HEK293 (cell line): ENCODE measurements around the gene CMKLR1.

Source experiments
- CTCF ChIA-PET: fragments of 350-600 bp; formaldehyde crosslinking; extraction: SDS; loops from one replicate; lab custom pipeline; 2021; ENCODE audit warnings: antibody characterized with exemption; lab: Yijun Ruan, JAX
- POLR2A ChIA-PET: fragments of 300-600 bp; formaldehyde crosslinking; extraction: SDS; loops from one replicate; lab custom pipeline; 2020; ENCODE audit warnings: antibody characterized with exemption, inconsistent platforms; lab: Yijun Ruan, JAX
- H3K27ac ChIP-seq: fragments of 200-500 bp; sonication (Bioruptor generic); 2 replicates; pipeline ENCODE4 v1.5.1; 2014; ENCODE audit warnings: low read depth, low read length, control low read depth, inconsistent platforms; ENCODE audit errors: extremely low read depth
- H3K36me3 ChIP-seq, 2 experiments: fragments of 200-500 bp in 1 of 2; sonication (Bioruptor generic) in 1 of 2; 1 replicate in 1 of 2; 2 replicates in 1 of 2; pipeline ENCODE4 v1.5.1; 2014 to 2017; ENCODE audit warnings: inconsistent platforms in 2 of 2, low read length in 2 of 2; ENCODE audit not compliant: control insufficient read depth in 2 of 2, insufficient read depth in 1 of 2
- H3K4me1 ChIP-seq: fragments of 200-500 bp; sonication (Bioruptor generic); 2 replicates; pipeline ENCODE4 v1.5.1; 2014; ENCODE audit warnings: mild to moderate bottlenecking, low read length, inconsistent platforms; ENCODE audit not compliant: control insufficient read depth, insufficient read depth
- H3K4me3 ChIP-seq: 2 replicates; pipeline ENCODE4 v1.5.1; 2011; ENCODE audit warnings: low read depth, mild to moderate bottlenecking, control low read depth, low read length, moderate library complexity
- H3K9me3 ChIP-seq: fragments of 200-500 bp; sonication (Bioruptor generic); 2 replicates; pipeline ENCODE4 v1.5.1; 2014; ENCODE audit warnings: low read depth, low read length, inconsistent platforms; ENCODE audit not compliant: control insufficient read depth, insufficient read depth
- EGR2 ChIP-seq: fragments of 450-650 bp; formaldehyde crosslinking; IDR thresholded peaks from 2 replicates; pipeline ENCODE4 v1.5.1; 2016; ENCODE audit warnings: low read depth, missing biosample characterization, missing genetic modification characterization
- SALL2 ChIP-seq: fragments of 450-650 bp; formaldehyde crosslinking; IDR thresholded peaks from 2 replicates; pipeline ENCODE4 v1.5.0; 2017; ENCODE audit warnings: missing biosample characterization, mild to moderate bottlenecking, missing genetic modification characterization, borderline replicate concordance
- TCF7L2 ChIP-seq: IDR thresholded peaks from 2 replicates; pipeline ENCODE4 v1.6.1; 2011; ENCODE audit warnings: low read depth, mild to moderate bottlenecking, inconsistent platforms, low read length, moderate library complexity, borderline replicate concordance
- YY1 ChIP-seq: fragments of 450-650 bp; formaldehyde crosslinking; IDR thresholded peaks from 2 replicates; pipeline ENCODE4 v1.5.1; 2018; ENCODE audit warnings: missing biosample characterization, missing genetic modification characterization
- ZFP41 ChIP-seq: fragments of 450-650 bp; formaldehyde crosslinking; IDR thresholded peaks from 2 replicates; pipeline ENCODE4 v1.5.1; 2016; ENCODE audit warnings: missing biosample characterization, missing genetic modification characterization, borderline replicate concordance
- ZNF10 ChIP-seq: fragments of 450-650 bp; formaldehyde crosslinking; IDR thresholded peaks from 2 replicates; pipeline ENCODE4 v1.5.1; 2017; ENCODE audit warnings: missing biosample characterization, missing genetic modification characterization
- ZNF140 ChIP-seq: fragments of 450-650 bp; formaldehyde crosslinking; IDR thresholded peaks from 2 replicates; pipeline ENCODE4 v1.5.1; 2016; ENCODE audit warnings: missing biosample characterization, missing genetic modification characterization
- ZNF155 ChIP-seq: fragments of 450-650 bp; formaldehyde crosslinking; IDR thresholded peaks from 2 replicates; pipeline ENCODE4 v1.5.1; 2016; ENCODE audit warnings: missing biosample characterization, missing genetic modification characterization
- ZNF175 ChIP-seq: fragments of 450-650 bp; formaldehyde crosslinking; IDR thresholded peaks from 2 replicates; pipeline ENCODE4 v1.5.1; 2016; ENCODE audit warnings: missing biosample characterization, missing genetic modification characterization
- ZNF266 ChIP-seq: fragments of 450-650 bp; formaldehyde crosslinking; IDR thresholded peaks from 2 replicates; pipeline ENCODE4 v1.5.1; 2016; ENCODE audit warnings: missing biosample characterization, missing genetic modification characterization, low read depth
- ZNF426 ChIP-seq: fragments of 450-650 bp; formaldehyde crosslinking; IDR thresholded peaks from 2 replicates; pipeline ENCODE4 v1.5.1; 2017; ENCODE audit warnings: missing biosample characterization, missing genetic modification characterization, mild to moderate bottlenecking, inconsistent platforms, moderate library complexity
- ZNF48 ChIP-seq: fragments of 450-650 bp; formaldehyde crosslinking; IDR thresholded peaks from 2 replicates; pipeline ENCODE4 v1.5.1; 2016; ENCODE audit warnings: missing biosample characterization, missing genetic modification characterization
- ZNF560 ChIP-seq: fragments of 450-650 bp; formaldehyde crosslinking; IDR thresholded peaks from 2 replicates; pipeline ENCODE4 v1.5.1; 2017; ENCODE audit warnings: missing biosample characterization, missing genetic modification characterization, borderline replicate concordance
- ZNF585B ChIP-seq: fragments of 450-650 bp; formaldehyde crosslinking; IDR thresholded peaks from 2 replicates; pipeline ENCODE4 v1.5.1; 2016; ENCODE audit warnings: missing biosample characterization, missing genetic modification characterization
- ZSCAN30 ChIP-seq: fragments of 450-650 bp; IDR thresholded peaks from 2 replicates; pipeline ENCODE4 v1.5.1; 2018; ENCODE audit warnings: missing biosample characterization, mild to moderate bottlenecking, missing genetic modification characterization, moderate library complexity
- ZXDB ChIP-seq: fragments of 450-650 bp; formaldehyde crosslinking; IDR thresholded peaks from 2 replicates; pipeline ENCODE4 v1.5.1; 2016; ENCODE audit warnings: missing biosample characterization, missing genetic modification characterization
- TF ChIP-seq, protein P1 (sequence below): sonication (generic); formaldehyde crosslinking; IDR thresholded peaks from 2 replicates; pipeline ENCODE4 v1.8.1; 2022; ENCODE audit warnings: mild to moderate bottlenecking, moderate library complexity, missing genetic modification reagents
- TF ChIP-seq, protein P2 (sequence below): fragments of 450-650 bp; formaldehyde crosslinking; IDR thresholded peaks from 2 replicates; pipeline ENCODE4 v1.5.1; 2017; ENCODE audit warnings: missing biosample characterization, missing genetic modification characterization
- TF ChIP-seq, protein P3 (sequence below): fragments of 450-650 bp; formaldehyde crosslinking; IDR thresholded peaks from 2 replicates; pipeline ENCODE4 v1.5.1; 2017; ENCODE audit warnings: missing biosample characterization, missing genetic modification characterization
- TF ChIP-seq, protein P4 (sequence below): fragments of 450-650 bp; IDR thresholded peaks from 2 replicates; pipeline ENCODE4 v1.5.1; 2018; ENCODE audit warnings: missing biosample characterization, mild to moderate bottlenecking, missing genetic modification characterization

The CMKLR1 gene

DNA sequence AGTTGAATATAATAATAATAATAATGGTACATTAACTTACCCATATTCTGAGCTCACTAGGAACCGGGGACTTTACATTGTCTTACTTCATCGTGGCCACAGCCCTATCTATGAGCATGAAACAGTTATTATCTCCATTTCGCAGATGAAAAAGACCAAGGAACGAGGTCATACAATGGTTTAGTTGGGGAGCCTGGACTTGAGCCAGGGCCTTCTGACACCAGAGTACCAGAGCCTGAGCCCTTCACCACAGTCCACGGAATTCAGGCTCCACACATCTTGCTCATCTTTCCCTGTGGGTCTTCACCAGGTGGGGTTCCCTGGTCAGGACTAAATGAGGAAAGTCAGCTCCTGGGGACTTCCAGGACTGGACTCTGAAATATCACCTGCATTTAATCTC lies 31.3 kb upstream of the CMKLR1 start (continued):
- TF ChIP-seq, protein P1, sequence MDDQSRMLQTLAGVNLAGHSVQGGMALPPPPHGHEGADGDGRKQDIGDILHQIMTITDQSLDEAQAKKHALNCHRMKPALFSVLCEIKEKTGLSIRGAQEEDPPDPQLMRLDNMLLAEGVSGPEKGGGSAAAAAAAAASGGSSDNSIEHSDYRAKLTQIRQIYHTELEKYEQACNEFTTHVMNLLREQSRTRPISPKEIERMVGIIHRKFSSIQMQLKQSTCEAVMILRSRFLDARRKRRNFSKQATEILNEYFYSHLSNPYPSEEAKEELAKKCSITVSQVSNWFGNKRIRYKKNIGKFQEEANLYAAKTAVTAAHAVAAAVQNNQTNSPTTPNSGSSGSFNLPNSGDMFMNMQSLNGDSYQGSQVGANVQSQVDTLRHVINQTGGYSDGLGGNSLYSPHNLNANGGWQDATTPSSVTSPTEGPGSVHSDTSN, result no peak
- no peak for TF ChIP-seq ZFP41 (tag by site-specific recombination)
- TF ChIP-seq, protein P2, sequence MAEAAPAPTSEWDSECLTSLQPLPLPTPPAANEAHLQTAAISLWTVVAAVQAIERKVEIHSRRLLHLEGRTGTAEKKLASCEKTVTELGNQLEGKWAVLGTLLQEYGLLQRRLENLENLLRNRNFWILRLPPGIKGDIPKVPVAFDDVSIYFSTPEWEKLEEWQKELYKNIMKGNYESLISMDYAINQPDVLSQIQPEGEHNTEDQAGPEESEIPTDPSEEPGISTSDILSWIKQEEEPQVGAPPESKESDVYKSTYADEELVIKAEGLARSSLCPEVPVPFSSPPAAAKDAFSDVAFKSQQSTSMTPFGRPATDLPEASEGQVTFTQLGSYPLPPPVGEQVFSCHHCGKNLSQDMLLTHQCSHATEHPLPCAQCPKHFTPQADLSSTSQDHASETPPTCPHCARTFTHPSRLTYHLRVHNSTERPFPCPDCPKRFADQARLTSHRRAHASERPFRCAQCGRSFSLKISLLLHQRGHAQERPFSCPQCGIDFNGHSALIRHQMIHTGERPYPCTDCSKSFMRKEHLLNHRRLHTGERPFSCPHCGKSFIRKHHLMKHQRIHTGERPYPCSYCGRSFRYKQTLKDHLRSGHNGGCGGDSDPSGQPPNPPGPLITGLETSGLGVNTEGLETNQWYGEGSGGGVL (tag by site-specific recombination), result no peak

DNA sequence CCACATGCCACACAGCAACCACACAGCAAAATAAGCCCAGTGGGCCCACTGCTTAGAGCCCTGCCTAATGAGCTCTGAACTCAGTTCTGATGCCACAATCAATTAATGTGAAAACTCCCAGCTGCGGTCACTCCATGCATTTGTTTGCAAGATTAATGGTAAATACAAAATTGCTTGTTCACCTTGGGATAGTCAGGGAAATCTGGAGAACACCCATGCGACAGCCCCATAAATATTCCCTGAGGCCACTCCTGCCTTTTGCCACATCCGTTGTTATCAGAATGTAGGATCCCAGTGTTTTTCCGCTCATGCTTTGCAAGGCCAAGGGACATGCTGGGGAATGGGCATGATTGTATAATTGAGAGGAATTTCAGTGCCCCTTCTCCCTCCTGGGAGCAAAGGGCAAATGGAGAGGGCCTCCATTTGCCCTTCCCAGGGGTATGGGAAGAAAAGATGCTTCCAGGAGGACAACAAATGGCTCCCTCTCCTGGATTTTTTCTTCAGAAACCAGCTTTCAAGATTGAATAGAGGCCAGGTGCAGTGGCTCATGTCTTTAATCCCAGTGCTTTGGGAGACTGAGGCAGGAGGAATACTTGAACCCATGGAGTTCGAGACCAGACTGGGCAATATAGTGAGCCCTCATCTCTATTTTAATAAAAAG lies 30.8 kb upstream of the CMKLR1 start:
- POLR2A ChIA-PET, result no interaction called here
- no peak overlapping the region for H3K27ac ChIP-seq
- H3K36me3 ChIP-seq, result no peaks in the 10 kb centered on the region
- no peaks in the 10 kb centered on the region for H3K4me1 ChIP-seq
- H3K4me3 ChIP-seq, result no peak overlapping the region
- no peaks in the 10 kb centered on the region for H3K9me3 ChIP-seq
- TF ChIP-seq EGR2 (tag by site-specific recombination) (no peak), YY1 (tag by site-specific recombination) (no peak), ZNF585B (tag by site-specific recombination) (no peak), ZNF560 (tag by site-specific recombination) (no peak), ZNF10 (tag by site-specific recombination) (no peak), ZXDB (no peak), ZSCAN30 (tag by site-specific recombination) (no peak), SALL2 (tag by site-specific recombination) (no peak), ZNF155 (tag by site-specific recombination) (no peak), ZNF140 (no peak), TCF7L2 (no peak), ZNF48 (no peak), ZNF266 (tag by site-specific recombination) (no peak), ZNF426 (tag by site-specific recombination) (no peak), ZNF175 (no peak)
- TF ChIP-seq, protein P3, sequence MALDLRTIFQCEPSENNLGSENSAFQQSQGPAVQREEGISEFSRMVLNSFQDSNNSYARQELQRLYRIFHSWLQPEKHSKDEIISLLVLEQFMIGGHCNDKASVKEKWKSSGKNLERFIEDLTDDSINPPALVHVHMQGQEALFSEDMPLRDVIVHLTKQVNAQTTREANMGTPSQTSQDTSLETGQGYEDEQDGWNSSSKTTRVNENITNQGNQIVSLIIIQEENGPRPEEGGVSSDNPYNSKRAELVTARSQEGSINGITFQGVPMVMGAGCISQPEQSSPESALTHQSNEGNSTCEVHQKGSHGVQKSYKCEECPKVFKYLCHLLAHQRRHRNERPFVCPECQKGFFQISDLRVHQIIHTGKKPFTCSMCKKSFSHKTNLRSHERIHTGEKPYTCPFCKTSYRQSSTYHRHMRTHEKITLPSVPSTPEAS, result no peak
- TF ChIP-seq, protein P4, sequence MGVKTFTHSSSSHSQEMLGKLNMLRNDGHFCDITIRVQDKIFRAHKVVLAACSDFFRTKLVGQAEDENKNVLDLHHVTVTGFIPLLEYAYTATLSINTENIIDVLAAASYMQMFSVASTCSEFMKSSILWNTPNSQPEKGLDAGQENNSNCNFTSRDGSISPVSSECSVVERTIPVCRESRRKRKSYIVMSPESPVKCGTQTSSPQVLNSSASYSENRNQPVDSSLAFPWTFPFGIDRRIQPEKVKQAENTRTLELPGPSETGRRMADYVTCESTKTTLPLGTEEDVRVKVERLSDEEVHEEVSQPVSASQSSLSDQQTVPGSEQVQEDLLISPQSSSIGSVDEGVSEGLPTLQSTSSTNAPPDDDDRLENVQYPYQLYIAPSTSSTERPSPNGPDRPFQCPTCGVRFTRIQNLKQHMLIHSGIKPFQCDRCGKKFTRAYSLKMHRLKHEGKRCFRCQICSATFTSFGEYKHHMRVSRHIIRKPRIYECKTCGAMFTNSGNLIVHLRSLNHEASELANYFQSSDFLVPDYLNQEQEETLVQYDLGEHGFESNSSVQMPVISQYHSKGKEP (tag by site-specific recombination), result no peak
- CTCF ChIA-PET, result interaction anchor here (0.6 kb wide), 2 partner anchors 62 to 423 kb away, joined by 3 read pairs; no protein-coding TSS in a partner anchor
